SW 1271 (cell line): ENCODE data around the gene CNTN4.
"Not testable (repeated sequence)": the region's sequence is repeated elsewhere in the genome, so short reads cannot be mapped to it uniquely, and the experiment has no call there.

ENCODE experiments used
- DNase-seq, 2 experiments: peaks; one replicate each; lab custom pipeline; 2025; lab: John Stamatoyannopoulos, UW

CNTN4 gene

GRCh38 chr3:2792432-2792831 lies 693.8 kb downstream of the CNTN4 start:
- no peak for DNase-seq

- no peak for DNase-seq
Observed at GRCh38 chr3:2793987-2794386, 695.3 kb downstream of the CNTN4 start.

GRCh38 chr3:2802429-2802828 lies 703.8 kb downstream of the CNTN4 start:
- no peak for DNase-seq

- DNase-seq = no peak
Observed at GRCh38 chr3:2807514-2807913, 708.8 kb downstream of the CNTN4 start.

GRCh38 chr3:2810723-2811122 lies 712.1 kb downstream of the CNTN4 start:
- no peak for DNase-seq

- DNase-seq = no peak
Observed at GRCh38 chr3:2819571-2819970, 720.9 kb downstream of the CNTN4 start.

- not testable (repeated sequence) for DNase-seq
Observed at GRCh38 chr3:2820982-2821381, 722.3 kb downstream of the CNTN4 start.

GRCh38 chr3:2822611-2823010 lies 723.9 kb downstream of the CNTN4 start:
- no peak for DNase-seq

GRCh38 chr3:2823031-2823430 lies 724.4 kb downstream of the CNTN4 start:
- DNase-seq = no peak

GRCh38 chr3:2823437-2824211 lies 725.0 kb downstream of the CNTN4 start:
- DNase-seq = no peak

GRCh38 chr3:2826036-2826435 lies 727.4 kb downstream of the CNTN4 start:
- no peak for DNase-seq

GRCh38 chr3:2826453-2826852 lies 727.8 kb downstream of the CNTN4 start:
- DNase-seq = no peak

GRCh38 chr3:2837239-2837638 lies 738.6 kb downstream of the CNTN4 start:
- no peak for DNase-seq

- no peak for DNase-seq
Observed at GRCh38 chr3:2837910-2838309, 739.2 kb downstream of the CNTN4 start.

GRCh38 chr3:2838546-2839157 lies 740.0 kb downstream of the CNTN4 start:
- DNase-seq = no peak

- no peak for DNase-seq
Observed at GRCh38 chr3:2839876-2840275, 741.2 kb downstream of the CNTN4 start.

GRCh38 chr3:2847062-2847841 lies 748.6 kb downstream of the CNTN4 start:
- DNase-seq = no peak

GRCh38 chr3:2849092-2849491 lies 750.4 kb downstream of the CNTN4 start:
- DNase-seq = no peak

- no peak for DNase-seq
Observed at GRCh38 chr3:2850701-2851100, 752.0 kb downstream of the CNTN4 start.

GRCh38 chr3:2851361-2851760 lies 752.7 kb downstream of the CNTN4 start:
- DNase-seq = no peak

- DNase-seq = no peak
Observed at GRCh38 chr3:2851835-2852234, 753.2 kb downstream of the CNTN4 start.

GRCh38 chr3:2853651-2854050 lies 755.0 kb downstream of the CNTN4 start:
- no peak for DNase-seq
